WERI-Rb-1 (cell line): ENCODE data around the gene SIRPB1.

ENCODE experiments used
- DNase-seq: peaks from one replicate; pipeline ENCODE4 v3.0.0-alpha.2; 2020
- H3K27ac ChIP-seq: fragments of 250-450 bp; sonication (Bioruptor Pico); 2 replicates; pipeline ENCODE4 v1.5.1; 2020; ENCODE audit warnings: mild to moderate bottlenecking, moderate library complexity
- H3K27me3 ChIP-seq: fragments of 250-450 bp; sonication (Bioruptor Pico); 2 replicates; pipeline ENCODE4 v1.5.1; 2021; ENCODE audit warnings: mild to moderate bottlenecking, low read depth, moderate library complexity; ENCODE audit not compliant: insufficient read depth, severe bottlenecking
- H3K36me3 ChIP-seq: fragments of 250-450 bp; sonication (Bioruptor Pico); 2 replicates; pipeline ENCODE4 v1.5.1; 2020; ENCODE audit warnings: mild to moderate bottlenecking, moderate library complexity
- H3K4me3 ChIP-seq: 2 replicates; pipeline ENCODE4 v1.5.1; 2011; ENCODE audit warnings: low read depth, mild to moderate bottlenecking, control low read depth, low read length
- H3K9me3 ChIP-seq: fragments of 250-450 bp; sonication (Bioruptor Pico); 2 replicates; pipeline ENCODE4 v1.5.1; 2021; ENCODE audit warnings: mild to moderate bottlenecking, moderate library complexity; ENCODE audit not compliant: severe bottlenecking
- CTCF ChIP-seq: IDR thresholded peaks from 2 replicates; pipeline ENCODE4 v1.5.1; 2011; ENCODE audit warnings: low read depth, mild to moderate bottlenecking, control low read depth, inconsistent platforms, low read length

SIRPB1 gene

DNA sequence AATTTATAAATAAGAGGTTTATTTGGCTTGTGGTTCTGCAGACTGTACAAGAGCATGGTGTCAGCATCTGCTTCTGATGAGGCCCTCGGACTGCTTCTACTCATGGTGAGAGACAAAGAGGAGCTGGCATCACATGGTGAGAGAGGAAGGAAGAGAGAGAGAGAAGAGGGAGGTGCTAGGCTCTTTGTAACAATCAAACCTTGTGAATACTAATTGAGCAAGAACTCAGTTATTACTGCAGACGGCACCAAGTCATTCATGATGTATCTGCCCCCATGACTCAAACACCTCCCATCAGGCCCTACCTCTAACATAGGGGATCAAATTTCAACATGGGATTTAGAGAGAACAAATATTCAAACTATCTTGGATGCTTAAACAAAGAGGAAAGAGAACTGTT, 44.1 kb upstream of the SIRPB1 start:
- DNase-seq = no peak

GRCh38 chr20:1661542-1662299, 41.9 kb upstream of the SIRPB1 start:
- Histone ChIP-seq H3K27ac (no peak overlapping the region), H3K36me3 (no peaks in the 10 kb centered on the region), H3K9me3 (no peaks in the 10 kb centered on the region), H3K27me3 (peaks cover 75% of the 10 kb centered on the region), H3K4me3 (no peak overlapping the region)
- TF ChIP-seq CTCF = no peak
- no peak for DNase-seq

More for the DNA sequence above, 44.1 kb upstream of the SIRPB1 start:
- H3K36me3 ChIP-seq = no peaks in the 10 kb centered on the region
- H3K27ac ChIP-seq = no peak overlapping the region
- peaks cover 70% of the 10 kb centered on the region for H3K27me3 ChIP-seq
- no peak for TF ChIP-seq CTCF
- H3K4me3 ChIP-seq = no peak overlapping the region
- H3K9me3 ChIP-seq = no peaks in the 10 kb centered on the region

- no peak for DNase-seq
- TF ChIP-seq CTCF = no peak
- H3K27me3 ChIP-seq = peaks cover 72% of the 10 kb centered on the region
- no peak overlapping the region for H3K4me3 ChIP-seq
- no peak overlapping the region for H3K27ac ChIP-seq
- H3K36me3 ChIP-seq = no peaks in the 10 kb centered on the region
- H3K9me3 ChIP-seq = no peaks in the 10 kb centered on the region
These were observed 40.4 kb upstream of the SIRPB1 start for GRCh38 chr20:1660246-1660645.

- Histone ChIP-seq H3K36me3 (no peaks in the 10 kb centered on the region), H3K4me3 (no peak within 1 kb of the TSS), H3K27ac (no peak within 1 kb of the TSS), H3K9me3 (peaks cover 3% of the 10 kb centered on the region), H3K27me3 (peaks cover 70% of the 10 kb centered on the region)
- no peak for TF ChIP-seq CTCF
- DNase-seq = no peak
These were observed 37.9 kb upstream of the SIRPB1 start, which contains the start of gene SIRPG for GRCh38 chr20:1657556-1658334. TSS of gene SIRPG (minus strand) at chr20:1657779. CDS start at chr20:1657714, 65 bp downstream.

GRCh38 chr20:1656844-1657243, 37.0 kb upstream of the SIRPB1 start:
- no peak for TF ChIP-seq CTCF
- H3K27me3 ChIP-seq = peaks cover 67% of the 10 kb centered on the region
- DNase-seq = no peak
- H3K27ac ChIP-seq = no peak overlapping the region
- H3K9me3 ChIP-seq = peaks cover 3% of the 10 kb centered on the region
- no peaks in the 10 kb centered on the region for H3K36me3 ChIP-seq
- H3K4me3 ChIP-seq = no peak overlapping the region
